Measurements from ENCODE around the gene SPATA46. TPM values are rescaled to one million over a fixed set of nuclear protein-coding genes. Genes with fewer than 3 reads are reported as not detected.

Gene SPATA46
- total and polyA plus RNA-seq, 2 of the 8 experiments (the other 6 are each of a cell fraction or from before 2014, with no cell fraction given) = not detected

- no peak for FAIRE-seq
Measured at GRCh38 chr1:162353702-162354101, 23.0 kb downstream of the SPATA46 start.

More at GRCh38 chr1:162353702-162354101, 23.0 kb downstream of the SPATA46 start:
- Histone ChIP-seq H2BK20ac (ENCODE audit: low read length) (no peak overlapping the region), H2BK12ac (ENCODE audit: low read depth, low read length) (peak overlapping the region; percentile 13; the same call in 1 of the 2 replicates), H3K23ac (ENCODE audit: insufficient read length) (no peak overlapping the region), H2BK5ac (ENCODE audit: low read depth, low read length) (no peak overlapping the region), H2AK5ac (ENCODE audit: low read depth, low read length) (no peak overlapping the region), H3K4ac (replicated peaks; ENCODE audit: insufficient read length, low read depth, low read length) (no peak overlapping the region), H2AFZ (ENCODE audit: low read length) (no peak overlapping the region), H3K4me2 (ENCODE audit: insufficient read depth in 1 of 2, low read depth in 2 of 2, low read length in 2 of 2) (no peak overlapping the region), H4K91ac (replicated peaks; ENCODE audit: insufficient read length, low read length) (no peak overlapping the region), H3K27me3 (replicated peaks in 1 of 4; ENCODE audit: control insufficient read depth in 3 of 4, extremely low read depth in 1 of 4, insufficient read depth in 3 of 4, low read length in 3 of 4) (no peaks in the 10 kb centered on the region), H3K18ac (ENCODE audit: extremely low read depth, low read length) (0 out of 2 replicates have a peak overlapping the region, but pooled peaks have one; percentile 52), H2BK15ac (ENCODE audit: low read length) (no peak overlapping the region), H3K4me1 (replicated peaks in 1 of 4; ENCODE audit: control insufficient read depth in 3 of 4, insufficient read depth in 4 of 4, low read length in 3 of 4) (peaks cover 0 to 8% (median 4%) of the 10 kb centered on the region in 4 experiments; a peak in 5 of 7 replicates), H4K8ac (ENCODE audit: extremely low read depth, insufficient read depth, low read length) (no peak overlapping the region), H2BK120ac (replicated peaks; ENCODE audit: low read depth, low read length) (no peak overlapping the region), H3K4me3 (ENCODE audit: extremely low read depth in 1 of 4, insufficient read depth in 2 of 4, low read depth in 3 of 4, low read length in 4 of 4) (no peak overlapping the region), H3K79me2 (ENCODE audit: control insufficient read depth in 1 of 2, insufficient read depth in 2 of 2, low read length in 2 of 2) (no peaks in the 10 kb centered on the region), H3K9me3 (ENCODE audit: insufficient read depth in 2 of 2, low read depth in 1 of 2, low read length in 1 of 2) (no peaks in the 10 kb centered on the region), H3K14ac (ENCODE audit: insufficient read length) (no peak overlapping the region), H3K23me2 (ENCODE audit: low read depth, low read length) (no peaks in the 10 kb centered on the region), H3K36me3 (ENCODE audit: control insufficient read depth in 2 of 4, insufficient read depth in 4 of 4, low read length in 3 of 4) (no peaks in the 10 kb centered on the region), H3K27ac (ENCODE audit: low read depth, low read length) (no peak overlapping the region), H3K56ac (replicated peaks; ENCODE audit: insufficient read length, low read depth, low read length) (no peak overlapping the region), H4K20me1 (replicated peaks in 1 of 2; ENCODE audit: control insufficient read depth in 1 of 2, insufficient read depth in 2 of 2, low read length in 2 of 2) (no peaks in the 10 kb centered on the region), H3K79me1 (ENCODE audit: low read depth, low read length) (no peaks in the 10 kb centered on the region), H4K5ac (ENCODE audit: insufficient read length, low read depth, low read length) (no peak overlapping the region), H3K9ac (replicated peaks in 1 of 4; ENCODE audit: extremely low read depth in 1 of 4, low read depth in 3 of 4, low read length in 3 of 4) (no peak overlapping the region)
- WGBS, 2 experiments (ENCODE audit: extremely low coverage in 1 of 2, insufficient coverage in 1 of 2, insufficient read length in 1 of 2, insufficient replicate concordance in 2 of 2, low coverage in 1 of 2, low lambda C conversion rate in 2 of 2, missing lambda C conversion rate in 1 of 2) = 81% methylated on average over 5 of the region's 5 CpGs; no CpG with 5 or more reads in 1 of the 2 experiments
- no peak for DNase-seq (ENCODE audit: low read depth in 1 of 2, low spot score in 2 of 2)
- ChIA-PET POLR2A (ENCODE audit: partially characterized antibody) (no interaction called here), CTCF (ENCODE audit: partially characterized antibody) (interaction anchor here (0.8 to 5.7 kb wide), 6 partner anchors 13 to 289 kb away, joined by 3 to 59 read pairs (median 12); partner anchors contain the start of gene C1orf226)
- TF ChIP-seq SIN3A (conservative IDR thresholded peaks at IDR 0.05 in 1 of 2, IDR thresholded peaks at IDR 0.05 in 1 of 2; ENCODE audit: low read depth in 1 of 2, low read length in 2 of 2) = no peak
- TF ChIP-seq NRF1 (IDR thresholded peaks at IDR 0.05; ENCODE audit: low read depth, low read length) = no peak
- TF ChIP-seq CBX5 (IDR thresholded peaks at IDR 0.05; ENCODE audit: low read depth, low read length) = no peak
- no peak for TF ChIP-seq ATF2 (IDR thresholded peaks at IDR 0.05; ENCODE audit: low read length)
- TF ChIP-seq SUZ12 (IDR thresholded peaks at IDR 0.05; ENCODE audit: low read length) = no peak
- no peak for TF ChIP-seq RXRA (IDR thresholded peaks at IDR 0.05; ENCODE audit: insufficient read depth, low read depth, low read length)
- no peak for TF ChIP-seq HDAC6 (IDR thresholded peaks at IDR 0.05; ENCODE audit: low read depth, low read length)
- no peak for TF ChIP-seq BACH1 (IDR thresholded peaks at IDR 0.05; ENCODE audit: low read length)
- no peak for TF ChIP-seq NANOG (IDR thresholded peaks at IDR 0.05; ENCODE audit: insufficient read depth, low read depth, low read length, poor library complexity, severe bottlenecking)
- TF ChIP-seq SP1 (IDR thresholded peaks at IDR 0.05; ENCODE audit: low read depth, low read length) = no peak
- no peak for TF ChIP-seq CHD2 (IDR thresholded peaks at IDR 0.05; ENCODE audit: low read length)
- TF ChIP-seq POLR2A (IDR thresholded peaks at IDR 0.05; ENCODE audit: control extremely low read depth in 1 of 2, low read depth in 2 of 2, low read length in 2 of 2) = no peak
- no peak for TF ChIP-seq POU5F1 (IDR thresholded peaks at IDR 0.05; ENCODE audit: low read depth, low read length)
